GM15510 (cell line): ENCODE results near the gene USP20.

Experiments used
- POLR2A ChIP-seq: IDR thresholded peaks from 3 replicates; pipeline ENCODE4 v1.6.1; 2011; ENCODE audit warnings: borderline replicate concordance; ENCODE audit not compliant: insufficient read length; ENCODE audit errors: extremely low read depth

USP20 gene

GRCh38 chr9:129814432-129815223 lies 20.6 kb upstream of the USP20 start:
- no peak for TF ChIP-seq POLR2A

GRCh38 chr9:129815278-129815677 lies 20.0 kb upstream of the USP20 start:
- no peak for TF ChIP-seq POLR2A

GRCh38 chr9:129816501-129817435 lies 18.5 kb upstream of the USP20 start:
- TF ChIP-seq POLR2A, result no peak

- TF ChIP-seq POLR2A, result no peak
Measured at GRCh38 chr9:129822898-129823541, 12.2 kb upstream of the USP20 start.

GRCh38 chr9:129823542-129823934 lies 11.7 kb upstream of the USP20 start:
- TF ChIP-seq POLR2A, result no peak

- peak; percentile 92 for TF ChIP-seq POLR2A
Measured at GRCh38 chr9:129823935-129824601, 11.2 kb upstream of the USP20 start, which contains the start of gene TOR1A. TSS of gene TOR1A (minus strand) at chr9:129824136. CDS start at chr9:129824085, 51 bp downstream.

GRCh38 chr9:129826344-129826743 lies 8.9 kb upstream of the USP20 start:
- TF ChIP-seq POLR2A, result no peak

GRCh38 chr9:129826759-129827158 lies 8.5 kb upstream of the USP20 start:
- no peak for TF ChIP-seq POLR2A

- no peak for TF ChIP-seq POLR2A
Measured at GRCh38 chr9:129828051-129828450, 7.2 kb upstream of the USP20 start.

GRCh38 chr9:129828969-129829368 lies 6.3 kb upstream of the USP20 start:
- no peak for TF ChIP-seq POLR2A

- TF ChIP-seq POLR2A, result no peak
Measured at GRCh38 chr9:129832982-129833381, 2.3 kb upstream of the USP20 start.

GRCh38 chr9:129834489-129835127 lies 650 bp upstream of the USP20 start:
- no peak for TF ChIP-seq POLR2A

- TF ChIP-seq POLR2A, result no peak
Measured at GRCh38 chr9:129835860-129836223, 584 bp downstream of the USP20 start.
